HT-29 (cell line): ENCODE measurements around the gene LSMEM2. TPM values are rescaled to one million over a fixed set of nuclear protein-coding genes. Genes with fewer than 3 reads are reported as not detected.
A peak's percentile ranks its signal among the peaks of the same experiment; 100 is the strongest.
"Not testable (repeated sequence)": the region's sequence is repeated elsewhere in the genome, so short reads cannot be mapped to it uniquely, and the experiment has no call there.

Source experiments
- DNase-seq: peaks from one replicate; pipeline ENCODE4 v3.0.0-alpha.2; 2015; ENCODE audit warnings: low spot score
- total RNA-seq: library from RNA; depleted of rRNA; stranded (reverse); fragments of >200 nt; shearing (Covaris generic); gene quantifications from 2 replicates; pipeline ENCODE4 v1.2.3, GENCODE V29; 2014

Gene LSMEM2
- total RNA-seq, 1 experiment from 2014 or later = not detected

- DNase-seq = peak; percentile 81
These were observed 32.9 kb upstream of the LSMEM2 start for GRCh38 chr3:50245831-50246516.

GRCh38 chr3:50246517-50246954, 32.4 kb upstream of the LSMEM2 start:
- DNase-seq = no peak

GRCh38 chr3:50248387-50248786, 30.5 kb upstream of the LSMEM2 start:
- no peak for DNase-seq

- no peak for DNase-seq
These were observed 29.4 kb upstream of the LSMEM2 start for GRCh38 chr3:50249457-50249856.

- no peak for DNase-seq
These were observed 28.4 kb upstream of the LSMEM2 start for GRCh38 chr3:50250514-50250913.

GRCh38 chr3:50251220-50251619, 27.7 kb upstream of the LSMEM2 start:
- DNase-seq = no peak

GRCh38 chr3:50254577-50255250, 24.2 kb upstream of the LSMEM2 start:
- DNase-seq = no peak

GRCh38 chr3:50255251-50255615, 23.7 kb upstream of the LSMEM2 start:
- no peak for DNase-seq

- peak; percentile 61 for DNase-seq
These were observed 21.7 kb upstream of the LSMEM2 start for GRCh38 chr3:50256978-50257890.

GRCh38 chr3:50258029-50258680, 20.7 kb upstream of the LSMEM2 start:
- no peak for DNase-seq

- DNase-seq = no peak
These were observed 19.9 kb upstream of the LSMEM2 start for GRCh38 chr3:50258979-50259378.

- DNase-seq = no peak
These were observed 19.4 kb upstream of the LSMEM2 start for GRCh38 chr3:50259432-50260026.

GRCh38 chr3:50260027-50260941, 18.6 kb upstream of the LSMEM2 start:
- peak; percentile 82 for DNase-seq

GRCh38 chr3:50260942-50261441, 17.9 kb upstream of the LSMEM2 start:
- no peak for DNase-seq

- no peak for DNase-seq
These were observed 17.4 kb upstream of the LSMEM2 start for GRCh38 chr3:50261505-50261904.

GRCh38 chr3:50262200-50262599, 16.7 kb upstream of the LSMEM2 start:
- DNase-seq = not testable (repeated sequence)

- DNase-seq = no peak
These were observed 16.1 kb upstream of the LSMEM2 start for GRCh38 chr3:50262778-50263177.

- DNase-seq = no peak
These were observed 15.2 kb upstream of the LSMEM2 start for GRCh38 chr3:50263478-50264382.

- DNase-seq = peak; percentile 83
These were observed 14.4 kb upstream of the LSMEM2 start for GRCh38 chr3:50264383-50264963.
